SKM-1 (cell line): ENCODE measurements around the gene CDPF1.

Source experiments
- DNase-seq: peaks from one replicate; lab custom pipeline; 2025; ENCODE audit not compliant: unreplicated experiment; lab: John Stamatoyannopoulos, UW

CDPF1 gene

DNA sequence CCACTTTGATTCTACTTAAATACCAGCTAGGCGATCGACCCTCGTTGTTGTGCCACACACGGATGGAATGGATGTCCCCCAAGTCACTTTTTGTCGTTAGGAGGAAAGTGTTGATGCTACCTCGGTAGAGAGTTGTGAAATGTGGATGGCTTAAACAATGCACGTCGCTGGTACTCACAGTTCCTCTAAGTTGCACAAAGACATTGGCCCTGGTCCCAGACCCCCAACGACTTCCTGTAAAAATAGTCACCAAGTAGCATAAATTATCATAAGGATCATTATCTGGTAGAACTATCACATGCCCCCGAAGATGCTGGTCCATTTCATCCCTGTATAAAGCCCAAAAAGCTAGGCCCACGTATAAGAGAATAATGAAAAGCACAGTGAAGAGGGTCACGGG lies 9.3 kb upstream of the CDPF1 start:
- no peak for DNase-seq

DNA sequence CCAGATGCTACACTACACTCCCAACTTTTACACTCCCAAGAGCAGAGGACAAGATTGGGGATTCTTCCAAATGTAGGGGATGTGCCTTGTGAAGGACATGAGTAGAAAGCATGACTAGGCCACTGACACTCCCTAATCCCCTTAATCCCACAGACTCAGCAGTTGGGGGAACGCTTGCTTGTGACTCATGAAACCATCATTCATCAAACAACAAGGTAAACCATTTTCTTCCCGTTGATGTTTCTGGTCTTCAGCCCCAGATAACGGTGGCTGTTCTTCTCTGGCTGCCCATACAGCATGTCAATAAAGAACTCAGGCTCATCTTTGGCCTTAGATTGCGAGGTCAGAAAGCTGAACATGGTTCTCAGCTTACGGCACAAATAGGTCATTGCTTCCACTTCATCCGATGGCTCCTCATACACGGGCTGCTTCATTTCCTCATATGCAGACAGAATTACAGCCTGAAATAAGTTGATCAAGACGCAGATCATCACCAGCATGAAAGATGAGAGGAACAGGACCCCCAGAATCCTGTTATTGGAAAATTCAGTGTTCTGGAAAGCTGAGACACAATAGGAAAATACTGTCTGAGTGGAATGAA lies 6.4 kb upstream of the CDPF1 start:
- DNase-seq, result no peak

GRCh38 chr22:46251816-46252380 lies 1.8 kb upstream of the CDPF1 start:
- no peak for DNase-seq

- no peak for DNase-seq
These were observed 1.2 kb upstream of the CDPF1 start for GRCh38 chr22:46251266-46251665.

DNA sequence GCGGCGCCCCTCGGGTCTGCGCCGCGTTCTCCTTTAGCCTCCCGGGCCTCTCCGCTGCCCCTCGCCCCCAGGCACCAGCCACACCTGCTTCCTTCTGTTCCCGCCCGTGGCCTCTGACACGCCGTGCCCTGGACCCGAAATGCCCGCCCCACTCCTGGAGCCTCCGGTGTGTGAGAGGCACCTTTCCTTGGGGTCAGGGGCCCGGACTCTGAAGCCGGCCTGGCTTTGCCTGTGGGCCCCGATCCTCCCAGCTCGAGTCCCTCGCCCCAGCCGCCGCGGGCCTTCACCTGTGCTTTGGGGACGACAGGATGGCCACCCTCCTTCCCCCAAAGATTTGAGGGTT lies 661 bp upstream of the CDPF1 start:
- DNase-seq, result no peak

DNA sequence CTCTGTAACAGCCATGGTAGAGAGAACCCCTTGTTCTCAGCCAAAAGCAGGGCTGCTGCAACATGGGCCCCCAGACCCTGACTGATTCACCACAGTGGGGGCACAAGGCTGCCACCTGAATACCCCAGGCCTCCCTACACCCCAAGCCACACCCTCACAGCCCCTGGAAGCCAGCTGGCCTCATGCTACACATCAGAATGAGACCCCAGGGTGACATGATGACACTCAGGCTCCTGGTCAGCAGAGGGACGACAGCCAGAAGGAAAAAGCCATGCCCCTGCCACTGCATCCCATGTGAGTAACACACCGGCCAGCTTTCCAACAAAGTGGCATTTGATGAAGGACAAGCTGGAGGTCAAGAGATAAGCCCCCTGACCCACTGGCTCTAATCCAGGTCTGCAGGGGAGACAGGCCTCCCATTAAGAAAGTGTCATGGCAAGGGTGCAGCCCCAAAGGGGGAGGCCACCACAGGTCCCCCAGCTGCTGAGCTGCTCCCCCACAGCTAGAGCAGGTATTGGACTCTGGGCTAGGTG lies 2.6 kb downstream of the CDPF1 start:
- DNase-seq, result no peak

GRCh38 chr22:46246178-46246577 lies 3.9 kb downstream of the CDPF1 start:
- DNase-seq, result no peak

DNA sequence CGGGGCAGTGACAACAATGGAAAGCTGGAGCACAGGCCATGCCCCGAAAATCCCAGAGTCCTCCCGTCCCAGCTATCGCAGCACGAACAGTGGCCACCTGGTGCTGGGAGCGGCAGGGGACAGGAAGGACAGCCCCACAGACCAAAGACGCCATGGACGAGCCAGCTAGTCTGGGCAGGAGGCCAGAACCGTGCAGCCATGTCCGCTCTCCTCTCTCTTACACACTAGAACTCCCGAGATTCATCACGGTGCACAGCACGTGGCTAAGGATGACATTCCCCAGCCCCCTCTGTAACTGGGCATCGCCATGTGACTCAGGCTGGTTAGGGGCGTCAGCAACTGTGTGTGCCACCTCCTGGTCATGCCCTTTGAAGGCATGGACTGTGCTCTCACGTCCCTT lies 4.6 kb downstream of the CDPF1 start:
- DNase-seq, result no peak

DNA sequence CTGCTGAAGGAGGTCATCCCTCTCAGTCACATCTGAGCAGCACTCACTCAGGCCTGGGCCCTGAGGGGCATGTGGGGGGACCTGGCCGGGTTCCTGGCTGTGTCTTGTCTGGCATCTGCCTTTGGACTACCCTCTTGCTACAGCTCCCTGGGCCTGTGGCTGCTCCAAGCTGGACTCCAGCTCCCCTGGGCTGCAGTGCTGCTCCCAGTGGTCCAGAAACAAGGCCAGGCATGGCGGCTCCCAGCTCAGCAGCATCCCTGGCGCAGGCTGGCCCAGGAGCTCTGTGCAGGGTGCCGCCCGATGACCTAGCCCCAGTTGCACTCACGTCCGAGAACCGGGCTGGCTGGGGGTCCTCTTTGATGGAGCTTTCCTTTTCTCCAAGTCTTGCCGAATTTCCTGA lies 5.3 kb downstream of the CDPF1 start:
- DNase-seq, result no peak

- DNase-seq, result no peak
These were observed 8.0 kb downstream of the CDPF1 start for GRCh38 chr22:46242076-46242475.

- no peak for DNase-seq
These were observed 8.6 kb downstream of the CDPF1 start for GRCh38 chr22:46241396-46242007.

DNA sequence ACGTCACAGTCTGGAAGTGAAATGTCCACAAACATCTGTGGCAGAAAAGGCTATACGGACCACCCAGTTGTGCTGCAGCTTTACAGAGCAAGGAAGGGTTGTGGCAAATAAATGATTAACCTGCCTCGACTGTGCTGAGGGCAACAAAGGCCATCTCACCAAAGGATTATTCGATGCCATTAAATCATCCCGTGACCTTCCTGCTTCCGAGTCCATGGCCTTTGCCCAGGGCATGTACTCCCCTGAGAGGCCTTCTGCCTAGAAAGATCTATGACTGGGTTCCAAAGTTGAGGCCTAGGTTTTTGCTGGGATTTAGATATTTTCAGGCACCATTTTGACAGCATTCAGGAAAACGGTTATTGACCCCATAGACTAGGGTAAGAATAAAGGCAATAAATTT lies 9.2 kb downstream of the CDPF1 start:
- no peak for DNase-seq

DNA sequence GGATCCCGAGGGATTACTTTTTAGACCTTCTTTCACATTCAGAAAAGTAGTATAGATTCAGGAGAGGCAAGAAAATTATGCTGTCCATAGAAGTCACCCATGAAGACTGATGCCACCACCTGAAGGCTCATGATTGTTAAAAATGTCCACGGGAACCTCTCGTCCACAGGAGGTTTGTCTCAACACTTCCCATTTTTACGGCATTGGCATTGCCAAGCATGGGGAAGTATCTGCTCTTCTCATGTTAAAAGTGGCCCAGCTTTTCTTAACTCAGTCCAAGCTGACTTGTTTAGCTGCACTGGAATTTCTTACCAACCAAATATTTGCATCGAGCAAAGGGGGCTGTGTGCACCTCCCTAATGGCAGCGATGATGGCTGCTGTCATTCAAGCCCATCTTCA lies 9.6 kb downstream of the CDPF1 start:
- no peak for DNase-seq

DNA sequence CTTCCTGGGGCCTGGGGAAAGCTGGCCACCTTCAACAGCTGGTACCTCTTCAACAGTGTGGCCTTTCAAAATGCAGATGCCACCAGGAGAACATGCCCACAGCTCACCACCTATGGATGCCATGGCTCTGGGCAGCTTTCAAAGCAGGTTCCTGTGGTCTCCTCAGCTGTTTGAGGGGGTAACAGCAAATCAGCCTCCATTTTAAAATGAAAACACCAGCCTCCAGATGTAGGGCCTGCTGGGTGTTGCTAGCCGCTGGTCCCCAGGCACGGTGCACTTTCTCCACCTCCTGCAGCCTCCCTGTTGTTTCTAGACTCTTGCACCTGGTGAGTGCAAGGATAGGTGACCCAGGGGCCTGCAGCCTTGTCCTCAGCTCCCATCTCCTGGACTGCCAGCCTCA lies 10.0 kb downstream of the CDPF1 start:
- no peak for DNase-seq

DNA sequence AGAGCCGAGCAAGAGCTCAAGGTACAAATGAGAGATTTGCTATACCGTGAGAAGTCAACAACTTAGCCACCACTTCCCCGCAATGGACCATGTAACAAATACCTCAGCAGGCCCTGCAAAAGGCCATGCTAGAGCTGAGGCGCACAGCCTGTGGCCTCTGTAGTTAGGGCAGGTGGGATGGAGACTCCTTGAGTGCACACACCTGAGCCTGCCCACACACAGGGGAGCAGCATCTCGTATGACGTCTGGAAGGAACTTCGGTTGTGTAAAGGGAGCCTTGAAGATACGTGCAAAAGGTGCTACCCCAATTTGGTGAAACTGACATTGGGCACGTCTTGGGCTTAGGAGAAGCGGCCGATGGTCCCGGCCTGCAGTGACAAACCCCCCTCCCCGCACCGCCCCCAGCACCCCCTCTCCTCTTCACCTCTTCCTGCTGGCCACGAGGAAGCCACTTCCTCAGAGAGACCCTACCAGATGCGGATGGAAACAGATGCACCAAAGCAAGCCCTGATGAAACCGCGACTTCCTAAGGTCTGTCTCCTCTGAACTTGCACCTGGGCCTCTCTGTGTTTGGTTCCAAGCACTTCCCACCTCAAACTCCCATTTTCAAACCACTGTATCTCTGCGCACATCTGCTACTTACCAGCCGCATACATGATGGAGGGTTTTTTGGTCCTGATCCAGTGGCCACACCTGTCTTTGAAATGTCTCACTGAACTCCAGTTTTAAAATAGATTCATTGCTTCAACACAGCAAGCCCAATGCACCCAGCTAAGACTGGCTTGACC lies 10.6 kb downstream of the CDPF1 start:
- no peak for DNase-seq

DNA sequence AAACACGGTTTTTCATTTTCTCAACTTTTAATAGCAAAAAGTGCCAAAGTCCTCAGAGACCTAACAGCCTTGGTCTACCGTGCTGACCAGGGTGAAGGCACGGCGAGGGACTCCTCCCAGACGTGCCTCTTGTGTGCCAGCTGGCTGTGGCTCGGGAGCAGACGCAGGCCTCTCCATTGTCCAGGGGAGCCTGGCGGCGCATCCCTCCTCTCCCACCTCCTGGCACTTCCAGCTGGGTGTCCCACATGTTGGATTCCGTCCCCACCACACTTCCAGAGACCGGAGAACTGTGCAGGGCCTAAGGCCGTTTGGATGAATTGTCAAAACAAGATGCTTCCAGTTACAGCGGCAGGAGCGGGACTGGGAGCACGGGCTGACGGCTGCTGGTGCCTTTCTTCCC lies 11.6 kb downstream of the CDPF1 start:
- DNase-seq, result no peak

GRCh38 chr22:46237453-46238124 lies 12.5 kb downstream of the CDPF1 start:
- DNase-seq, result no peak

GRCh38 chr22:46234969-46235368 lies 15.1 kb downstream of the CDPF1 start:
- DNase-seq, result no peak

DNA sequence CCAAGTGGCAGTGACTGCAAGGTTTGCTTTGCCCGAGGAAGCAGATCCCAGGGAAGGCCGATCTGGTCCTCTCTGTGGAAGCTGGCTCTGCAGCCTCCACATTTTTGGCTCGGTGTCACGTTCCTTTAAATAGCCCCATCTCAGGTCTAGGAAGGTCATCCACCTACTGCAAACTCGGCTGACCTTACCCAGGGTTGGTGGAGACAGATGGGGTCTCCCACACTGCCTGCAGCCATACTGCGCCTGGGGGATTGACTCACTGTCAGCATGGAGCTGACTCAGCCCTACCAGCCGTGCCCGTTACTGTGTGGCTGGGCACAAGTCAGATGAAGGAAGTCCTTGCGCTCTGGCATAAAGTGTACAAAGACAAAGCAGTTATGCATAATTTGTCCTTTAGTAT lies 16.9 kb downstream of the CDPF1 start:
- no peak for DNase-seq

DNA sequence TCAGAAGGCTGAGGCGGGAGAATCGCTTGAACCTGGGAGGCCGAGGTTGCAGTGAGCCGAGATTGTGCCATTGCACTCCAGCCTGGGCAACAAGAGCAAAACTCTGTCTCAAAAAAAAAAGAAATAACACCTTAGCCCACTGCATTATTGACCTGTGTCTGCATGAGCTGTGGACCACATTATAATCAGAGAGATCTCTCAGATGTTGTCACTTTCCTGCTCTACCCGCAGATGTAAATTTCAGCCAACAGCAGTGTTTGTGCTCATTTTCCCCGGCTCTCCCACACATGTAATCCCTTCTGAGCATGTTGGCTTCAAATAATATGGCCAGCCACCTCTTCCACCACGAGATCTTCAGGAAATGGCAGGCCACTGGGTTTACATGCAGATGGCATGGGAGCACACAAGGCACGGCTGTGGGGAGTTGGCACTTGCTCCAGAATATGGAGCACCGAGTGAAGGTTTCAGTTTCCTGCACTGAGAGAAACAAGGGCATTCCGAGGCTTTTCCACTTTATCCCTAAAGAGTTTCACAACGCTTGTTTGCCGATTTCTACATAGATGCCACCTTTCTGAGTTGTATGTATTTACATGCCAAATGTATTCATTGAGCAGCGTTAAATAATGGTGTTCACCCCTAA lies 19.7 kb downstream of the CDPF1 start:
- no peak for DNase-seq

GRCh38 chr22:46229701-46230100 lies 20.4 kb downstream of the CDPF1 start:
- no peak for DNase-seq
